ENCODE data around the gene MICAL2.

The MICAL2 gene

DNA sequence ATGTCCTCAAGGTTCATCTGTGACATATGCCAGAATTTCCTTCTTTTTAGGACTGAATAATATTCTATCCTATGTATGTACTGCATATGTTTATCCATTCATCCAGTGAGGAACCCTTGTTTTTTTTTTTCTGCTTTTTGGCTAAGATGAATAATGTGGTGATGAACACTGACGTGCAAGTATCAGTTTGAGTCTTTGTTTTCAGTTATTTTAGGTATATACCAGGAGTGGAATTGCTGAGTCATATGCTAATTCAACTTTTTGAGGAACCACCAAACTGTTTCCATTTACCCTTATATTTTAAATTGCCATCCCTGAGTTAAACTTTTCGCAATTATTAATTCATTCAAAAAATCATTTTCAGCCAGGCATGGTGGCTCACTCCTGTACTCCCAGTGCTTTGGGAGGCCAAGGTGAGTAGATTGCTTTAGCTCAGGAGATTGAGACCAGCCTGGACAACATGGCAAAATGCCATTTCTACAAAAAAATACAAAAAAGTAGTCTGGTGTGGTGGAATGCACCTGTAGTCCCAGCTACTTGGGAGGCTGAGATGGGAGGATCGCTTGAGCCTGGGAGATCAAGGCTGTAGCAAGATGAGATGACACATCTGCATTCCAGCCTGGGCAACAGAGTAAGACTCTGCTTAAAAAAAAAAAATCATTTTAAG lies 64.2 kb downstream of the MICAL2 start:
- in situ Hi-C loops (cut with HindIII; ENCODE audit: low pct_ligation_motif_present, low pct_unique_long_range_greater_than_20kb, low sequenced_read_pairs): no loop called here
- DNase-seq: no peak

DNA sequence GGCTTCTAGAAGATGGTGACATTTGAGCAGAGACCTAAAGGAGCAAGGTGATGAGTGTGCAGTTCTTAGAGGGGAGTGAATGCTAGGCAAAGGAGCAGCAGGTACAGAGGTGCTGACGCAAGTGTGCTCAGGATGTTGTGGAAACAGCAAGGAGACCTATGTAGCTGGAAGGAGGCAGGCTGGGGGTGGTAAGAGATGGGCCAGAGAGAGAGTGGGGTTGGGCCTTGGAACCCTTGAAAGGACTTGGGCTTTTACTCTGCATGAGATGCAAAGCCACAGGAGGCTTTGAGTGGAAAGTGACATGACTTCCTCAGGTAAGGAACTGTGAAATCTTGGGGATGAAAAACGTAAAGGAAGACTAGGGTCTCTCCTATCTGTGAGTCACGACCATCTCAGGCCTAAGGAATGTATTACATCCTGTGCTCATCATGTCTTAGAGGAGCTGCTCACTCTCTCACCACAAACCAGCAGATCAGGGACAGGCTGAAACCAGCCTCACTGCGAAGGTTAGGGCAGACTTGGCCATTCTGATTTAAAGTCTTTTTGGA lies 65.4 kb downstream of the MICAL2 start:
- in situ Hi-C loops (cut with HindIII; ENCODE audit: low pct_ligation_motif_present, low pct_unique_long_range_greater_than_20kb, low sequenced_read_pairs): no loop called here
- peak; percentile 92 for DNase-seq

DNA sequence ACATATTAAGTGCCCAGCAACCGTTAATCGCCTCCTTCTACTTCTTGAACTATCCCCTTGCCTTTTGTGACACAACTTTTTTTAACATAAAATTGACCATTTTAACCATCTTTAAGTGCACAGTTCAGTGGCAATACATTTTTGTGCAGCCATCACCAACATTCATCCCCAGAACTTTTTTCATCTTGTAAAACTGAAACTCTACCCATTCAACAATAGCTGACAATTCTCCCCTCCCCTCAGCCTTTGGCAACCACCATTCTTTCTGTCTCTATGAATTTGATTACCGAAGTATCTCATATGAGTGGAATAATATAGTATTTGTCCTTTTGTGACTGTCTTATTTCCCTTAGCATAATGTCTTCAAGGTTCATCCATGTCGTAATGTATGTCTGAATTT lies 66.0 kb downstream of the MICAL2 start:
- in situ Hi-C loops (cut with HindIII; ENCODE audit: low pct_ligation_motif_present, low pct_unique_long_range_greater_than_20kb, low sequenced_read_pairs): no loop called here
- DNase-seq: no peak

DNA sequence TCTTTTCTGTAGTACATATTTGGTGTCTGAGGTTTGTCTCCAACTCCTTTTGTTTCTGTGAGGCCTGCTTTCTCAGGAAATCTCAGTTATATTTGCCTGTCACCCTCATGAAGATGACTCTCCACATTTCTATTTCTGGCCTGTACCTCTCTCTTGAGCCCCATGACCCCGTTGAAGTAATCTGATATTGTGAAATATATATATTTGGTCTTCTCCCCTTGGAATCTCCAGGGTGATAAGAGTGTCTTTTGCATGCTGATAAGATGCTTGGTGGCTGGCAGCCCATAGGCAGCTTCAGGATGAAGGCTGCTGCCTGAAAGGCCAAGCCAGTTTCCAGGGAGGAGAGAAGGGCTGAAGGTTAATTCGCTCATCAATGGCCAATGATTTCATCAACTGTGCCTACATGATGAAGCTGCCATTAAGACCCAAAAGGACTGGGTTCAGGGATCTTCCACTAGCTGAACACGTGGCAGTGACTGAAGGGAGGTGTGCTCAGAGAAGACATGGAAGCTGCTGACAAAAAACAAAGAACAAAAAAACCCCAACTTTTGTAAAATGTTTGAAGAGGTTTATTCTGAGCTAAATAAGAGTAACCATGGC lies 67.4 kb downstream of the MICAL2 start:
- DNase-seq: no peak
- in situ Hi-C loops (cut with HindIII; ENCODE audit: low pct_ligation_motif_present, low pct_unique_long_range_greater_than_20kb, low sequenced_read_pairs): no loop called here

DNA sequence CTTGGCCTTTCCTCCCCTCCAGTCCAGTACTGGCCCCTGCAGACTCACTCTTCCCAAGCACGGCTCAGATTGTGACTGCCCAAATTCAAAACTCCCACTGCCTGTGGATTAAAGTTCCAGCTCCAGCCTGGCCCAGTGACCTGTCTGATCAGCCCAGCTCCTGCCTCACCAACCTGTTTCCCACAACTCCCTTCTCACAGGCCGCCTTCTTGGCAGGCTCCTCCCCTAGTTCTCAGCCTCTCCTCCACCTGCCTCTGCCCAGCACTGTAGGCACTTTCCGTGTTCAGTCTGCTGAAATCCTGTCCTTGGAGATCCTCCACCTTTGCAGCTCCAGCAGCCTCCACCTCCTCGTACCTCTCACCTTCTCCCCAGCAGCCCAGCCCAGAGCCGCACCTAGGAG lies 68.6 kb downstream of the MICAL2 start:
- in situ Hi-C loops (cut with HindIII; ENCODE audit: low pct_ligation_motif_present, low pct_unique_long_range_greater_than_20kb, low sequenced_read_pairs): no loop called here

DNA sequence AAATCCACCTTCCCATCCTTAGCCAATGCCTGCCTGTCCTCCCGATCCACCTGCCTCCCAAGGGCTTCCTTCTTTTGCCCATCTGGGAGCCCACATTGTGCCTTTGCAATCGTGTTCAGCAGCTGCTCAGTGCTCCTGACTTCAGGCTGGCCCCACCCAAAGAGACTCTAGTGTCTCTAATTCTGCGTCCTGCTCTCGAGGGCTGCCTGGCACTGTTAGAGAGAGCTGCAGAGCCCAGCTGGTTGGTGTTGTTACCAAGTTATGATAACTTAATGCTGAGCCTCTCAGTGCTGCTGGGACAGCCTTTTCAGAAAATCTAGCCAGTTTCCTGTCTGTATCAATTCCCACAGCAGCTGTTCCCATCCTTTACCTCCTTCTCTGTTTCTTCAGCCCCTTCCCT lies 69.1 kb downstream of the MICAL2 start:
- in situ Hi-C loops (cut with HindIII; ENCODE audit: low pct_ligation_motif_present, low pct_unique_long_range_greater_than_20kb, low sequenced_read_pairs): no loop called here
- no peak for DNase-seq

More for the DNA sequence above, 68.6 kb downstream of the MICAL2 start:
- DNase-seq: peak; percentile 67

DNA sequence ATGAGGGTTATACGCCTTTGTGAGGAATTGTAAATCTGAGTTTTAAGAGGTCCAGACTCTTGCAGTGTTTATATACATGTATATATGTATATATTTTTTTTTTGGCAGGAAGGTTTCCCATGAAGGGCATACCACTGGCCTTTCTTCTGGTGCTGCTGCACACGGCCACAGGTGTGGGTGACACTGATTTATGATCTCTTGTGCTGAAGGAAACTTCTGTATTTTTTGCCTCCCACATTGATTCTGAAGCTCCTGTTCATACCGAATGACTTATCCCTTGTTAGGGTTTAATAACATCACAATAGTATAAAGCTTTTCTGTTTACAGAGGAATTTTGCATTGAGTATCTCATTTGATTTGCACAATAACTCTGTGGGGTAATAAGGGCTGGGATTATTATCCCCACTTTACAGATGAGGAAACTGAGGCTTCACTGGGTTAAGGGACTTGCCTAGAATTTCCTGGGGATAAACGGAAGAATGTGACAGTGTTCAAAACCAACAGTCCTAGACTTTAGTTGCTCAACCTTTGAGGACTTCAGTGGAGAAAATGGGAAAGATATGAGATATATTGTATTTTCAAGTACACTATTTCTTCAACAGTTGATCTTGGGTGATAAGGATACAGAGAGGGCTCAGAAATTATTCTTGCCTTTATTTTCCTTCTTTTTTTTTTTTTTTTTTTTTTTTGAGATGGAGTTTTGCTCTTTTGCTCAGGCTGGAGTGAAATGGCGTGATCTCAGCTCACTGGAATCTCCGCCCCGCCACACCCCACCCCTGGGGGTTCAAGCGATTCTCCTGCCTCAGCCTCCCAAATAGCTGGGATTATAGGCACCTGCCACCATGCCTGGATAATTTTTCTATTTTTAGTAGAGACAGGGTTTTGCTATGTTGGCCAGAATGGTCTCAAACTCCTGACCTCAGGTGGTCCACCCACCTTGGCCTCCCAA lies 70.1 kb downstream of the MICAL2 start:
- peak; percentile 82 for DNase-seq
- in situ Hi-C loops (cut with HindIII; ENCODE audit: low pct_ligation_motif_present, low pct_unique_long_range_greater_than_20kb, low sequenced_read_pairs): no loop called here

DNA sequence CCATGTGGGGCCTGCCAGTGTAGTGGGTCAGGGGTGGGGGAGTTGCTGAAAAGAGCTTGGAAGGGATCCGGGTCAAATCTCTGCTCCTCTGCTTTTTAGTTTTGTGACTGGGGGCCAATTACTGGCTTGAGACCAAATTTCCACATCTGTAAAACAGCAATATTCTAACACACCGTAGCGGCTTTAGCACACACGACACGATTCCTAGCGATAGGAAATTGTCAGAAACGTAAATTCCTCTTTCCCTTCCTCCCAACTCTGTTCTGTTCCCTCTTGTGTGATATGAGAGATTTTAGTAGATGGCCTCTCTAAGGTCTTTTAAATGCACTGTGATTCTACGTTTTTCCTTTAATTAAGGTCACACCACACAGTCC lies 71.9 kb downstream of the MICAL2 start:
- in situ Hi-C loops (cut with HindIII; ENCODE audit: low pct_ligation_motif_present, low pct_unique_long_range_greater_than_20kb, low sequenced_read_pairs): no loop called here
- DNase-seq: no peak

DNA sequence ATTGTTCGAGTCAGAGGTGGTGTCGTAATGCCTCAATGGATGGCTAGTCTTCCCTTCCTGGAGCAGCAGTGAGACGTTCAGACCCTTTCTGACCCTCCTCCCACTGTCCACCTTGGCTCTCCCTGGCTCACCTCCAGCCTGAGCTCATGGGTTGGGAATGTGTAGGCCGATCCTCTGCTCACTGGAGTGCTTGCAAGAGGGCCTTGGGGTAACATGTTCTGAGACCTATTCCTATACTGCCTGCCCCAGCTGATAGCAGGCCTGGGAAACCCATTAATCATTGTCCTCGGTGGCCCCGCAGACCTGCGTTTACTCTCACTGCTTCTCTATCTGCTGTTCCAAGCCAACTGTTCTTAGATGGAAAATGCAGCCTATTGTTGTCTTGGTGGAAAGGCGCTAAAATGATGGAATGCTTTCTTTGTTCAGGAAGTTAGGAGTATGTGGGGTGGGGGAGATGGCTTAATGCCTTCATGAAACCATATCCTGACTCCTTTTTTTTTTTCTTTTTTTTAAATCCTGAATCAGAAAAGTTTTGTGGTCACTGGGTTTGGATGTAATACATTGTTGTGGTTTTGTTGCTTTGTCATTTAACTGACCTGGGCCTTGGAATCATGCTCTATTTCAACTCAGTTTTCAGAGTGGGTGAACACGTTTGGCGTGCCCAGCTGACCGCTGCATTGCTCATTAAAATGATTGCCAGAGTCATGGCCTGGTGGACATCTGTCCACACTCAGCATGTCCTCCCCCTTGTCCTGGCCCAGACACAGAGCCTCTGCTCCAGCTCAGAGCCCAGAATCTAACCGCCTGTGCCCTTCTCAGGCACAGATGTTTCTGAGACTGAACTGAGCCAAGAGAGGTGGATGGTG lies 72.5 kb downstream of the MICAL2 start:
- in situ Hi-C loops (cut with HindIII; ENCODE audit: low pct_ligation_motif_present, low pct_unique_long_range_greater_than_20kb, low sequenced_read_pairs): no loop called here
- DNase-seq: peak; percentile 99

DNA sequence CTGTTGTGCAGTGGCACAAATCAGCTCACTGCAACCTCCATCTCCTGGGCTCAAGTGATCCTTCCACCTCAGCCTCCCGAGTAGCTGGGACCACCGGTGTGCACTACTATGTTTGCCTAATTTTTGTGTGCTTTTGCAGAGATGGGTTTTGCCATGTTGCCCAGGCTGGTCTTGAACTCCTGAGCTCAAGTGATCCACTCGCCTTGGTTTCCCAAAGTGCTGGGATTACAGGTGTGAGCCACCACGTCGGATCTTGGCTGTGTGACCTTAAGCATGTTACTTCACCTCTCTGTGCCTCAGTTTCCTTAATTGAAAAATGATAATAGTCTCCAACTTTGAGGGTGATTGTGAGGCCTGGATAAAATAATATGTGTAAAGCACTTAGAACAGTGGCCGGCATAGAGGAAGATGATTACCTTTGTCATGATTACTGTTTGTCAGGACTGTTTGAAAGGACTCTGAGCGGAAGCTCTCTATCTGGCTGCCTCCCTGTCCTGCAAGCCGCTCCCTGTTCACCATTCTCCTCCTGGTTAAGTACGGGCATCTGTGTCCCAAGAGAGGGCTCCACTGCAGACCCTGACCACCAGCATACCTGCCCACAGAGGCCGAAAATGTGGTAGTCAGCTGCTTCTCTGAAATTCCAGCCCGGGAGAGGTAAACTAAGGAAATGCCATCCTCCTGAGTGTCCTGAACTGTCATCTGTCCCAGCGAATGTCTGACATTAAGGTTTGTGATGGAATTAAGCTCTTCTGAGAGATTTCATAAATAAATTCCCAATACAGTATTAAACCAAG lies 73.6 kb downstream of the MICAL2 start:
- DNase-seq: no peak
- in situ Hi-C loops (cut with HindIII; ENCODE audit: low pct_ligation_motif_present, low pct_unique_long_range_greater_than_20kb, low sequenced_read_pairs): no loop called here

DNA sequence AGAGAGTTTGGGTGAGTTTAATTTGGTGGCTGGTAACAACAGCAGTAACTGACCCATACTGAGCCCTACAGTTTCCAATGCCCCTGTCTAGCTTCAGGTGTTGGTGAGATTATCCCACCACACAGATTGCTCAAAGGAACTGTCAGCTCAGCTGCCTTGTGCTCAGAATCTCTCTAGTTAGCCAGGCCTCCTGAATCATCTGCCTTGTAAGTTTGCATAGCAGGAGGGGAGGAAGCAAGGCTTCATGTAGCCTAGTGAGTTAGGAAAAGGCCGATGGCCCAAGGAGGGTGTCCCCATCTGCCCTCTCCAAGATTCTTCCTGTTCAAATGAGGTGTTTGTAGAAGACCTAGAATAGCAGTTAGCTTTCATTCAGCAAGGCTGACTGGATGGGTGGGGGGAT lies 74.3 kb downstream of the MICAL2 start:
- in situ Hi-C loops (cut with HindIII; ENCODE audit: low pct_ligation_motif_present, low pct_unique_long_range_greater_than_20kb, low sequenced_read_pairs): no loop called here
- no peak for DNase-seq

DNA sequence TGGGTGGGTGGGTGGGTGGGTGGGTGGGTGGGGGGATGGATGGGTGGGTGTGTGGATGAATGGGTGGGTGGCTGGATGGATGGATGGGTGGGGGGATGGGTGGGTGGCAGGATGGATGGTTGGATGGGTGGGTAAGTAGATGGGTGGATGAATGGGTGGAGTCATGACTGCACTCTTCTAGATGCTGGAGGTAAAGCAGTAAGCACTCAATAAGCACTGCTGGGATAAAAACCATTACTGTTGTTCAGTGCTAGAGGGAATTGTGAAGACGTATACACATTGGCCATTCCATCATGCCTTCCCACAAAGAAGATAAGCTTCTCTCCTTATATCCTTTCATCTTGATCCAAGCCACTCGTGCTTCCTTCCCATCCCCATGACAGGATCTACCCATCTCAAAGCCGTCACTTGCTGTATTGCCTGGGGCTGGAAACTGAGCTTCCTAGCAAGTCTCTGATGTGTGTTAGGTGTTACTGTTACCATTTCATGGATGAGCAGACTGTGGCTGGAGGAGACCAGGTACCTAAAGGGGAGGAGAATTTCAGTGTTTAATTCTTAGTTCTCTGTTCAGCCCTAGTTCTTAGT lies 74.8 kb downstream of the MICAL2 start:
- no peak for DNase-seq
- in situ Hi-C loops (cut with HindIII; ENCODE audit: low pct_ligation_motif_present, low pct_unique_long_range_greater_than_20kb, low sequenced_read_pairs): no loop called here

DNA sequence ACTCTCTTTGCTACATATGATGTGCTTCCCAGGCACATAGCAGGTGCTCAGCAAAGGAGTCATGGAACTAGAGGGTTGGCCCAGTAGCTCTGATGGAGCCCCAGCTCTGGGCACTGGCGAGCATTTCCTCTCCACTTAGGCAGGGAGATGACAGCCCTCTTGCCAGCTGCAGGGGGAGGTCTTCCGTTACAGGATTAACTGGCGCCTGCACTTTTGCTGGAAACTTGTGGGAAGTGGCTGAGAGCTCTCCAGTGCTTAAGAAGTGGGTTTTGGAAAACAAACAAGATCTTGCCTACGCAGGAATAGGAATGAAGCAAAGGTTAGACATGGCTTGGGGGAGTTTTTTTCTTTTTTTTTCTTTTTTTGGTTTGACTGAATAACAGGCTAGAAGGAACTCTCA lies 75.5 kb downstream of the MICAL2 start:
- DNase-seq: no peak
- in situ Hi-C loops (cut with HindIII; ENCODE audit: low pct_ligation_motif_present, low pct_unique_long_range_greater_than_20kb, low sequenced_read_pairs): no loop called here

DNA sequence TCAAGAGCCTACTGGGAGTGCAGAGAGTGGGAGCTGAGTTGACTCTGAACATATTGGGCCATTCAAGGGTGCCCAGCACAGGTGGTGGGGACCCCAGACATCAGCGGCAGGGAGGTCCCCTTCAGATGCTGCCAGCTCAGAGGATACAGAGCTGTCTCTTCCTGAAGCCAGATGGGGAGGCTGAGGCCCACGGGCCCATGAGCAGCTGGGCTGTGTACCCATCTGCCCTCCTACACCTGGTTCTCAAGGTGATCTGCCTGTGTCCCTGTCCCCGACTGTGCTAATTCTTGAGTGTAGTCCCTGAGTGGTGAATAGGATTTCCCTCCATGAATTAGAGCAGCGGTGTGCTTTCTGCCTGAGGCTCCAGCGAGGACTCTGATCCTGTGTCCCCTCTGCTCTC lies 76.3 kb downstream of the MICAL2 start:
- DNase-seq: no peak
- in situ Hi-C loops (cut with HindIII; ENCODE audit: low pct_ligation_motif_present, low pct_unique_long_range_greater_than_20kb, low sequenced_read_pairs): no loop called here

DNA sequence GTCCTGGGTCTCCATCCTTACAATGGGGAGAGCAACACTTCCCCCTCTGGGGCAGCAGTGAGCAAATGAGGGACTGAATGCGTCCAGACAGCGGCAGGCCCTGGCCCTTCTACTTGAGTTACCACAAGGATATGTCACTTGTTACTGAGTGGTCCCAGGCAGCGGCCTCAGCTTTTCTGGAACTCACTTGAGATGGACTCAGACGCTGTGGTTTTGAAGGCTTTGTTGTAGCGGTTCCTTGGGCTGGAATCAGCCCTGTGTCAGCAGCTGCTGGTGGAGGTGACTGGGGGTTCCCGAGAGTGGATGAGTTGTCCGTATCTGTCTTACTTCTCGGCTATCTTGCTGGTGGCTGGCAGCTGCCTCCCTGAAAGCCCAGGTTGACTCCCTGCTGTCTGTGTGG lies 77.0 kb downstream of the MICAL2 start:
- DNase-seq: no peak
- in situ Hi-C loops (cut with HindIII; ENCODE audit: low pct_ligation_motif_present, low pct_unique_long_range_greater_than_20kb, low sequenced_read_pairs): no loop called here

DNA sequence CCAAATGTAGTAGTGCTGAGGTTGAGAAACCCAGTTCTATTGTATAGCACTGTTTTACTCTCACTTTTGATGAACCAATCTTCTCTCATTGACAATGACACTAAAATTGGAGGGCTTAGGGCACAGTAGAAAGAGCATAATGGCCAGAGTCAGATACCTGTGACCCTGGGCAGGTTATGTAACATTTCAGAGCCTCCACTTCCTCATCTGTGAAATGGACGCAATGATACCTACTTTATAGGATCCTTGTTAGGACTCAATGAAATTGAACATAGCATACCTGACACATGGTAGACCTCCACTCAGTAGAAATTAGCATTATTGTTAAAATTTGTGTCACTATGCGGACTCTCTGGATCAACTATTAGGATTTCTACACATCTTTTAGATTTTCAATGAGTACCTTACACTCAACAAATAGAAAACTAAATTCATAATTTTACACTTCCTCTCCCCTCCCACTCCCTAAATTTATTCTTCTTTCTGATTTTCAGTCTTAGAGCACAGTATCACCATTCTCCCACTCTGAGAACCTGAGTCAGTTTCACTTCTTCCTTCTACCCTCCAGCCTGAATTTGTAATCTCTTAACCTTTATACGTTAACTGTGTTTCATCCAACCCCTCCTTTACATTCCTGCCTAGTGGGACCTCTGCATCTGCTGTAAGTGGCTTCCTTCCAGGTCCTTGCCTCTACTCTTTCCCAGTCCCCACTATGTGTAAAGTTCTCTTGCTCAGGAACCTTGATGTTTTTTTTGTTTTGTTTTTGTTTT lies 78.3 kb downstream of the MICAL2 start:
- DNase-seq: no peak
- in situ Hi-C loops (cut with HindIII; ENCODE audit: low pct_ligation_motif_present, low pct_unique_long_range_greater_than_20kb, low sequenced_read_pairs): no loop called here

All from ACHN (cell line).